OCI-LY7 (cell line): ENCODE data around the gene TTC32. TPM values are rescaled to one million over a fixed set of nuclear protein-coding genes. Genes with fewer than 3 reads are reported as not detected.

Source experiments
- BruUV-seq: library from RNA; stranded (reverse); fragments of 400-500 nt; replicated peaks from 2 replicates; lab custom pipeline; 2021; lab: Mats Ljungman, UMichigan
- CTCF ChIA-PET: fragments of 300-600 bp; sonication (Branson Sonifier 250); formaldehyde crosslinking; loops from one replicate; lab custom pipeline; 2022; ENCODE audit warnings: antibody characterized with exemption; ENCODE audit not compliant: unreplicated experiment; lab: Charles Lee
- POLR2A ChIA-PET: fragments of 300-600 bp; sonication (Branson Sonifier 250); formaldehyde crosslinking; loops from one replicate; lab custom pipeline; 2022; ENCODE audit warnings: antibody characterized with exemption; lab: Charles Lee
- DNase-seq: peaks from one replicate; pipeline ENCODE4 v3.0.0-alpha.2; 2015; ENCODE audit warnings: low spot score
- H2AFZ ChIP-seq: fragments of 200-600 bp; sonication (generic), shearing (Covaris generic); 2 replicates; pipeline ENCODE4 v1.6.1; 2014; ENCODE audit warnings: mild to moderate bottlenecking, antibody characterized with exemption, low read length, moderate library complexity
- H3K27ac ChIP-seq: fragments of 200-600 bp; sonication (generic); 2 replicates; pipeline ENCODE4 v1.5.1; 2014; ENCODE audit warnings: mixed run types, low read depth, mild to moderate bottlenecking, moderate library complexity, low read length, inconsistent platforms; ENCODE audit not compliant: poor library complexity, severe bottlenecking
- H3K36me3 ChIP-seq: fragments of 200-600 bp; sonication (generic); 2 replicates; pipeline ENCODE4 v1.6.1; 2014; ENCODE audit warnings: mild to moderate bottlenecking, antibody characterized with exemption, low read length, moderate library complexity, mixed read lengths; ENCODE audit not compliant: insufficient read depth
- H3K4me1 ChIP-seq: fragments of 200-600 bp; sonication (generic); 2 replicates; pipeline ENCODE4 v1.5.1; 2014; ENCODE audit warnings: mild to moderate bottlenecking, low read length; ENCODE audit not compliant: insufficient read depth, poor library complexity, severe bottlenecking
- H3K4me2 ChIP-seq: fragments of 200-600 bp; sonication (generic); 2 replicates; pipeline ENCODE4 v1.6.1; 2014; ENCODE audit warnings: mild to moderate bottlenecking, low read length
- H3K4me3 ChIP-seq: fragments of 200-600 bp; sonication (generic); 2 replicates; pipeline ENCODE4 v1.5.1; 2014; ENCODE audit warnings: mild to moderate bottlenecking, low read depth, low read length; ENCODE audit not compliant: poor library complexity, severe bottlenecking
- H3K79me2 ChIP-seq: fragments of 200-600 bp; sonication (generic); 2 replicates; pipeline ENCODE4 v1.6.1; 2016; ENCODE audit warnings: low read depth, mild to moderate bottlenecking, low read length, moderate library complexity, mixed read lengths; ENCODE audit not compliant: insufficient read depth
- H3K9me2 ChIP-seq: fragments of 200-600 bp; sonication (generic); 2 replicates; pipeline ENCODE4 v1.6.1; 2016; ENCODE audit warnings: mild to moderate bottlenecking, low read length, mixed read lengths; ENCODE audit not compliant: insufficient read depth
- H3K9me3 ChIP-seq: fragments of 200-600 bp; sonication (generic); 2 replicates; pipeline ENCODE4 v1.6.1; 2014; ENCODE audit warnings: mild to moderate bottlenecking, mixed run types, low read length, mixed read lengths
- H4K20me1 ChIP-seq: fragments of 200-600 bp; sonication (generic); 2 replicates; pipeline ENCODE4 v1.6.1; 2014; ENCODE audit warnings: mild to moderate bottlenecking, antibody characterized with exemption, low read length, moderate library complexity, mixed read lengths; ENCODE audit not compliant: insufficient read depth
- EZH2phosphoT487 ChIP-seq: fragments of 200-600 bp; sonication (generic); IDR thresholded peaks from 2 replicates; pipeline ENCODE4 v1.6.1; 2018; ENCODE audit warnings: low read depth, borderline replicate concordance, mild to moderate bottlenecking, mixed run types, antibody characterized with exemption, low read length, moderate library complexity, mixed read lengths
- intact Hi-C: fragments of 100-400 bp; cut with micrococcal nuclease; formaldehyde crosslinking; loops from one replicate; pipeline ENCODE4 v1.10.0; 2022; ENCODE audit not compliant: unreplicated experiment
- total RNA-seq, 2 experiments: library from RNA; depleted of rRNA in 1 of 2; stranded (reverse); fragments of >200 nt in 1 of 2; shearing (Covaris generic) in 1 of 2; gene quantifications; 2 replicates each; pipeline ENCODE4 v1.2.3, GENCODE V29; 2014 to 2022
- TF ChIP-seq, protein P1 (sequence below): fragments of 200-600 bp; sonication (generic); conservative IDR thresholded peaks from 2 replicates; pipeline ENCODE4 v1.5.1; 2014; ENCODE audit warnings: mild to moderate bottlenecking, antibody characterized with exemption, low read length, moderate library complexity, mixed read lengths

TTC32 gene
- total RNA-seq, 2 experiments from 2014 or later = 21.1 to 26.3 TPM

GRCh38 chr2:19860022-19860421, 41.8 kb downstream of the TTC32 start:
- CTCF ChIA-PET = no interaction called here
- Histone ChIP-seq H3K4me2 (no peak overlapping the region), H3K9me3 (no peaks in the 10 kb centered on the region), H3K4me3 (no peak overlapping the region), H3K4me1 (no peaks in the 10 kb centered on the region), H3K79me2 (no peaks in the 10 kb centered on the region), H4K20me1 (no peaks in the 10 kb centered on the region), H2AFZ (no peak overlapping the region), H3K36me3 (no peaks in the 10 kb centered on the region), H3K9me2 (no peaks in the 10 kb centered on the region), H3K27ac (no peak overlapping the region)
- POLR2A ChIA-PET = no interaction called here
- intact Hi-C loops = loop anchor here (5.0 to 10.0 kb wide), 2 partner anchors 95 to 498 kb away; no protein-coding TSS in a partner anchor
- BruUV-seq = no TSS peak
- no peak for TF ChIP-seq EZH2phosphoT487
- TF ChIP-seq, protein P1, sequence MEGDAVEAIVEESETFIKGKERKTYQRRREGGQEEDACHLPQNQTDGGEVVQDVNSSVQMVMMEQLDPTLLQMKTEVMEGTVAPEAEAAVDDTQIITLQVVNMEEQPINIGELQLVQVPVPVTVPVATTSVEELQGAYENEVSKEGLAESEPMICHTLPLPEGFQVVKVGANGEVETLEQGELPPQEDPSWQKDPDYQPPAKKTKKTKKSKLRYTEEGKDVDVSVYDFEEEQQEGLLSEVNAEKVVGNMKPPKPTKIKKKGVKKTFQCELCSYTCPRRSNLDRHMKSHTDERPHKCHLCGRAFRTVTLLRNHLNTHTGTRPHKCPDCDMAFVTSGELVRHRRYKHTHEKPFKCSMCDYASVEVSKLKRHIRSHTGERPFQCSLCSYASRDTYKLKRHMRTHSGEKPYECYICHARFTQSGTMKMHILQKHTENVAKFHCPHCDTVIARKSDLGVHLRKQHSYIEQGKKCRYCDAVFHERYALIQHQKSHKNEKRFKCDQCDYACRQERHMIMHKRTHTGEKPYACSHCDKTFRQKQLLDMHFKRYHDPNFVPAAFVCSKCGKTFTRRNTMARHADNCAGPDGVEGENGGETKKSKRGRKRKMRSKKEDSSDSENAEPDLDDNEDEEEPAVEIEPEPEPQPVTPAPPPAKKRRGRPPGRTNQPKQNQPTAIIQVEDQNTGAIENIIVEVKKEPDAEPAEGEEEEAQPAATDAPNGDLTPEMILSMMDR = no peak
- no peak for DNase-seq

DNA sequence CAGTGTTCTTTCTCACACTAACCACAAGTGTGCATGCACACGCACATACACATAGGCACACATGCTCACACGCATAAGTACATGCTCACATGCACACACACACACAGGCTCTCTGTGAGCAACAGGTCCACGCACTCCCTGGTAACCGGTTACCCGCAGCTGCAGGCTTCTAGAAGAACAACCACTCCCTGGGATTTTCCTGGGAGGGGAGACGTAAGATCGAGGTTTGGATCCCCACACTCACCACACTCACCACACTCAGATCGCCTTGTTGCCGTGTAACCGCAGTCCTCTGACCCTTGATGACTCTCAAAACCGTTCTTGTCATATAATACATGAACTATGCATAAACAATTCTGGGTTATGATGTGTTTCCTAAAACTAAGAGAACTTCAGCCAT, 42.2 kb downstream of the TTC32 start:
- Histone ChIP-seq H3K36me3 (no peaks in the 10 kb centered on the region), H3K4me3 (no peak overlapping the region), H3K4me1 (no peaks in the 10 kb centered on the region), H2AFZ (no peak overlapping the region), H4K20me1 (no peaks in the 10 kb centered on the region), H3K79me2 (no peaks in the 10 kb centered on the region), H3K9me3 (no peaks in the 10 kb centered on the region), H3K9me2 (no peaks in the 10 kb centered on the region), H3K27ac (no peak overlapping the region), H3K4me2 (no peak overlapping the region)
- no peak for TF ChIP-seq EZH2phosphoT487
- TF ChIP-seq, protein P1 = no peak
- ChIA-PET POLR2A (no interaction called here), CTCF (no interaction called here)
- intact Hi-C loops = no loop called here
- DNase-seq = no peak
- BruUV-seq = no TSS peak

DNA sequence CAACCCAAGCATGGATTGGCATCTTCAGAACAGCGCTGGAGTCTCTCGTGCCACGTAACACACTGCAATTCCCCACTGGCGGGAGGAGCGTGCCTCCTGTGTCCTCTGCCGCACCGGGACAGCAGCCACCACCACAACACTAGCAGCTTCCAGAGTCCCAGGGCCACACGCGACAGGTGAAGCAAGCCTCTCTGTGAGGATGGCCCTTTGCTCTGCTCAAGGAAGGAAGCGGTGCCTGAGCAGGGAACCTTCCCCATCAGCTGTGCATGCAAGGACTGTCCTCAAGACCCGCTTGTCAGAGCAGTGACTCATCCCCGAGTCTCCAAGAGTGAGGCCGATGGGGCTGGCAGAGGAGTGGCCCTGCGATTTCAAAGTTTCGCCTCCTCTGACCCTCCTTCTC, 44.0 kb downstream of the TTC32 start:
- no peaks in the 10 kb centered on the region for H3K4me1 ChIP-seq

More for the DNA sequence above, 44.0 kb downstream of the TTC32 start:
- ChIA-PET CTCF (no interaction called here), POLR2A (no interaction called here)
- Histone ChIP-seq H3K36me3 (no peaks in the 10 kb centered on the region), H3K9me2 (no peaks in the 10 kb centered on the region), H3K27ac (no peak overlapping the region), H3K79me2 (no peaks in the 10 kb centered on the region), H3K4me3 (no peak overlapping the region), H4K20me1 (no peaks in the 10 kb centered on the region), H3K9me3 (no peaks in the 10 kb centered on the region), H2AFZ (no peak overlapping the region), H3K4me2 (no peak overlapping the region)
- BruUV-seq = no TSS peak
- intact Hi-C loops = no loop called here
- TF ChIP-seq EZH2phosphoT487 = no peak
- TF ChIP-seq, protein P1 = no peak
- DNase-seq = no peak
